CD8-positive, alpha-beta memory T cell (primary cell): ENCODE results near the gene MLH3. TPM values are rescaled to one million over a fixed set of nuclear protein-coding genes. Genes with fewer than 3 reads are reported as not detected.

Source experiments
- polyA plus RNA-seq: library from polyadenylated mRNA; unstranded; fragments of 300-500 nt; fragmentation: Illumina TruSeq; gene quantifications from one replicate; pipeline ENCODE4 v1.2.3, GENCODE V29; 2021
- total RNA-seq, 2 experiments: library from RNA; stranded (reverse); gene quantifications; one replicate each; pipeline ENCODE4 v1.2.3, GENCODE V29; 2021

The MLH3 gene
- total and polyA plus RNA-seq, 3 experiments from 2014 or later = 10.4 to 16.7 (median 16.2) TPM

Other genes starting within 250 kb of the MLH3 start
- gene PROX2, start 175.3 kb downstream of the MLH3 start, total RNA-seq = under 1 TPM; 0.24 to 0.33 TPM
- gene PROX2, start 175.3 kb downstream of the MLH3 start, polyA plus RNA-seq = not detected
- gene DLST, start 169.6 kb downstream of the MLH3 start, total RNA-seq = 100 to 1,000 TPM; 160 to 161 TPM
- gene DLST, start 169.6 kb downstream of the MLH3 start, polyA plus RNA-seq = 8.8 TPM
- 1 to 10 TPM; 4.8 to 5.0 TPM for gene RPS6KL1, start 128.2 kb downstream of the MLH3 start, total RNA-seq
- not detected for gene RPS6KL1, start 128.2 kb downstream of the MLH3 start, polyA plus RNA-seq
- gene PGF, start 95.9 kb downstream of the MLH3 start, total RNA-seq = under 1 TPM in 1 of 2 experiments, not detected in 1; 0.29 TPM
- not detected for gene PGF, start 95.9 kb downstream of the MLH3 start, polyA plus RNA-seq
- gene EIF2B2, start 48.5 kb downstream of the MLH3 start, total RNA-seq = 10 to 100 TPM; 57.4 to 66.7 TPM
- 28.3 TPM for gene EIF2B2, start 48.5 kb downstream of the MLH3 start, polyA plus RNA-seq
- gene ACYP1, start 12.6 kb upstream of the MLH3 start, total RNA-seq = 10 to 100 TPM; 37.4 to 39.2 TPM
- gene ACYP1, start 12.6 kb upstream of the MLH3 start, polyA plus RNA-seq = 20.1 TPM
- gene ZC2HC1C, start 18.2 kb upstream of the MLH3 start, total RNA-seq = 1 to 10 TPM in 1 of 2 experiments, under 1 TPM in 1; 0.81 to 2.2 TPM
- 1.1 TPM for gene ZC2HC1C, start 18.2 kb upstream of the MLH3 start, polyA plus RNA-seq
- 10 to 100 TPM; 72.2 to 74.0 TPM for gene NEK9, start 75.6 kb upstream of the MLH3 start, total RNA-seq
- 18.0 TPM for gene NEK9, start 75.6 kb upstream of the MLH3 start, polyA plus RNA-seq
- gene TMED10, start 125.1 kb upstream of the MLH3 start, total RNA-seq = 100 to 1,000 TPM; 178 TPM
- 321 TPM for gene TMED10, start 125.1 kb upstream of the MLH3 start, polyA plus RNA-seq
- 10 to 100 TPM; 15.2 to 16.8 TPM for gene FOS, start 227.4 kb upstream of the MLH3 start, total RNA-seq
- gene FOS, start 227.4 kb upstream of the MLH3 start, polyA plus RNA-seq = 768 TPM